HG03060 (cell line): Measurements from ENCODE around the gene EPS8.
A peak's percentile ranks its signal among the peaks of the same experiment; 100 is the strongest.
"Not testable (repeated sequence)": the region's sequence is repeated elsewhere in the genome, so short reads cannot be mapped to it uniquely, and the experiment has no call there.

Source experiments
- ATAC-seq: cut with Tn5 transposase; IDR thresholded peaks from one replicate; pipeline ENCODE4 v1.9.1; 2021; ENCODE audit warnings: low read depth, moderate number of reproducible peaks; ENCODE audit not compliant: unreplicated experiment

The EPS8 gene

DNA sequence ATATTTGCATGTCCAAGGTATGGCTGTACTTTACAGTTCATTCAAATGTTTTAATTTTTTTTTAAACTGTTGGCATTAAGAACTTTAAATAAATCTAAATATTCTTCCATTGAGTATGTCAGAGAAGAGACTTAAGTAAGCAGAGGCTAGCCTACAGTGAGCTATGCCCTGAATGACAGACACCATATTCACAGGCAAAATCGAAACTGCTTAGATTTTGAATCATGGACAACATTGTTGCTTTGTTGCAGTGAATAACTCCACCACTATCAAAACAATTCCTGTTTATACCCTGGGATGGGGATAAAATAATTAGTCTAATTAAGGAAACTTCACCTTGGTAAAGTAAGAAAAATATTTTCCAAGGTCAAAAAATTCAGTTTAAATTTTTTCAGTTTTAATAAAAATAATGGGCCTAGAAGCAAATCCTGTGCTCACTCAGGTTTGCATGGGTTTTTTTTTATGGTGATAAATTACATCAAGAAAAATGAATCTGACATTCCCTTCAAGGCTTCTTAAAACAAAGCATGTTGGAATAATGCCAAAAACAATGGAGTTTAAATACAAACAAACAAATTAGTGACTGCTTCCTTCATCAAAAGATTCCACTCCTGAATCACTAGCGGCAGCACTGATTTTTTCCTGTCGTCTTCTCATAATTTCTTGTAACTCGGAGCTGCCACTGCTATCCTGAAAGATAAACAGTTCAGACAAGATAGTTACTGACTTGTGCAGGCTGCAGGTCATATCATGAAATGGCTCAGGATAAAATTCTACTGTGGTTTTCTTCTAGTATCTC, 168.2 kb downstream of the EPS8 start:
- ATAC-seq = no peak

DNA sequence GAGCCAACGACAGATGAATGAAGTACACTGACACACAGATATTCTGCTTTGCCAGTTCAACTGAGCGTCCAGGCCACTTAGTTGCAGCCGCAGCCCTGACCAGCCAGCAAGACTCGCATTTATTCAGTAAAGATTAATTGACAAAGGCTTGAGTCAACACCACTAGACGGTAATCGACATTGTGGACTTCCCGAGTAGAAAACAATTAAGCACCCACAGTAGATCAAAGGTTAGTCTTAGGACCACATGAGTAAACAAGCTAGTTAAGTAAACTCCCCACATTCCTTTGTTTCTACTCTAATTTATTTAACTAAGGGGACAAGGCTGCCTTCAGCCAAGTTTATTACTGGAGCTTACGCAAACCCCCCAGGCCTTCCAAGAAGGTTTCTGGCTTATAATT, 172.7 kb downstream of the EPS8 start:
- not testable (repeated sequence) for ATAC-seq

DNA sequence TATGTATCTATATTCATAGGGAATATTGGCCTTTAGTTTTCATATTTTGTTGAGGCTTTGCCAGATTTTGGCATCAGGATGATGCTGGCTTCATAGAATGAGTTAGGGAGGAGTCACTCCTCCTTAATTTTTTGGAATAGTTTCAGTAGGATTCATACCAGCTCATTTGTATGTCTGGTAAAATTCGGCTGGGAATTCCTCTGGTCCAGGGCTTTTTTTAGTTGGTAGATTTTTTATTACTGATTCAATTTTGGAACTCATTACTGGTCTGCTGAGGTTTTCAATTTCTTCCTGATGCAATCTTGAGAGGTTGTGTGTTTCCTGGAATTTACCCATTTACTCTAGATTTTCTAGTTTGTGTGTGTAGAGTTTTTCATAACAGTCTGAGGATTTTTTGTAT, 175.2 kb downstream of the EPS8 start:
- no peak for ATAC-seq

DNA sequence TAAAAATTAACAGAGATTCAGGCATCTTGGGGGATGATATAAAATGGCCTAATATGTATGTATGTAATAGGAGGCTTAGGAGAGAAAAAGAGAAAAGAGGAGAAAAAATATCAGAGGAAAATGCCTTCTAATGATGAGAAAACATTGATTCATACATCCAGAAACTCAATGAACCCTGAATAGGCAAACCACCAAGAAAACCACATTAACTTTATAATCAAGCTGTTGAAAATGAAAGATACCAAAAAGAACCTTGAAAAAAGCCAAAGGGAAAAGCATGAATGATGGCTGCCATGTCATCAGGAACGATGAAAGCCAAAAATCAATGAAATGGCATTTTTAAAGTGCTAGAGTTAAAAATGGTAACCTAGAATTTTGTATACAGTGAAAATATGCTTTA, 180.2 kb downstream of the EPS8 start:
- ATAC-seq = no peak

DNA sequence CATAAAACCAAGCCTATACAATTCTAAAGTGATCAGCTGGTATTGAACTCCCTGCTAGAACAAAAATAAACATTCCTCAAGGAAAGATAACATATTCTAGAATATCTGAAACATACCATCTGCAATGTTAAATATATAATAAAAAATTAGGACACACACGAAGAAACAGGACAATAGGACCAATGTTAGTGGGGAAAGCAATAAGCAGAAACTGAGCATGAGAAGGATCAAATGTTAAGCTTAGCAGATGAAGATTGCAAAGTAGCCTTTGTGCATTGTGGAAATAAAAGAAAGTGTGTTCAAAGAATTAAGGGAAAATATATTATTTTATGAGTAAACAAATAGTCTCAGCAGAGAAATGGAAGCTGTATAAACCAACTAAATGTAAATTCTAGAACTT, 180.8 kb downstream of the EPS8 start:
- ATAC-seq = no peak

DNA sequence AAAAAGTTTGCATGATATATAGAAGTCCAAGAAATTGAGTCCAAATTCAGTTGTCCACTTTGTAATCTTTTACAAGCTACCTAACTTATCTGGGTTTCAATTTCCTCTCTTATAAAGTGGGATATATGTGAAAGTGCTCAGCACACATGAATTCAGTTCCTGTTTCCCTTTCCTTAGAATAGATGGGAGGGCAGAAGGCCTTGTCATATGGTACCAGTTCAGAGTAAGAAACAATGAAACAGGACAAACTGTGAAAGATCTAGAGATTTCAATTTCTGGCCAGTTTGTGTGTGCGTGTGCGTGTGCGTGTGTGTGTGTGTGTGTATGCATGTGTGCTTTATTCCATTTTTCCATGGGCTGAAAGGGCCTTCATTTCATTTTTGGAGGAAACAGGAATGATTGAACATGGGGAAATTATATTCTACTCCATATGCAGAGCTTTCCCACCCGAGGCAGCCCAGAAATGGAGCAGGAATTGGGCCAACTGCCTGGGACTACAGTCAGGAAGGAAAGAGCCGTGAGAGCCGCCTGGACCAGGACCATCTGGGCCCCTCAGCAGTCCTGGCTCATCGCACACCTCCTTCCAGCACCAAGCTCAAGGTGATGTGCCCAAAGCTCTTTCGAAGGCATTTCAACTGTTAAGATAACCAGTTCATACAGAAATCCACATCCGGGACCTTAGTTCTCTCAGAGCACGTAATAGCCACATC, 183.2 kb downstream of the EPS8 start:
- ATAC-seq = no peak

DNA sequence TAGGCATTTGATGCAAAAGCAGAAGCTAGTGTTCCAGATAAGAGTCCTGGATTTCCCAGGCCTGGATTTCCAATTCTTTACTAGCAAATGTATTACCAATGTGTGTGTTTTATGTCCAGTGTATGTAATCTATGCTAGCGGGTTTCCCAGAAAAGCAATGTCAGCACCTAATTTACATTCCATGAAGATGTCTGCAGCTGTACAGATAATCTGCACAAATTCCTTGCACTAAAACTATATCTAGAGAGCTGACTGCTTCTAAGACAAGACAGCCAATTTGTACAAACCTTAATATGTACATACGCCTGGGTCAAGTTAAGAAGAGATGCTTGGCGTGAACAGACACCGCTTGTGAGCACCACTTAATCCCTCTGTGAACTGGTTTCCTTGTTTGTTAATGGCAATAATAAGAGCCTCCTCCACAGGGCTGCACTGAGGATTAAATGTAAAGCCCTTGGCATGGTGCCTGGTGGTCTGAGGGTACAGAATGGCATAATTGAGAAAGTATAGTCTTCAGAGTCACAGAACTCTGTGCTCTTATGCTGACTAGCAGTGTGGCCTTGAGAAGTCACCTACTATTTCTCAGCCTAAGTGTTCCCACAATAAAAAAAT, 185.6 kb downstream of the EPS8 start:
- ATAC-seq = no peak

DNA sequence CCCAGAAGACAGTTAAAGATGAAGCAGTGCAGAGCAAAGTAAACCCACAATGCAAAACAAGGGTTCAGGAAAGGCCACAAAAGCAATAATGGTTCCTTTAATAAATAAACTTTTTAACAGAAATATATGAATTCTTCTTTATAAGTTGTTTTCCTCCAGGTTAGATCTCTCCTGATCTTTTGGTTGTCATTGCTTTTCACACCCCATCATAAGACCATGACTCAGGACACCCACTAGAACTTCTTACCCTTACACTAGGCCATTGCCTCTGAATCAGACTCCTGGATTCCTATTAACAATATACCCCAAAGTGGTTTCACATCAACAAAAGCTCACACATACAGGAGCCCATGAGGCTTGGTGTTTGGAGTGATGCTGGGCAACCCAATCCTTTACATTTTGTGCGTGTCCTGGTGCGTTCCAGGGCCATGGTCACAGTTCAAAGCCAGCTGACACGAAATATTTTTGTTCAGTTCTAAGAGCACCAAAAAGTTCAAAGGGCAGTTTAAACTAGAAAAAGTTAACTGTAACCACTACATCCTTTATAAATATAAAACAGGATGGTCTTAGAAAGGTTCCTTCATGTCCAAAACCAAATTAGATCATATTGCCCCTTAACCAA, 187.0 kb downstream of the EPS8 start:
- no peak for ATAC-seq

DNA sequence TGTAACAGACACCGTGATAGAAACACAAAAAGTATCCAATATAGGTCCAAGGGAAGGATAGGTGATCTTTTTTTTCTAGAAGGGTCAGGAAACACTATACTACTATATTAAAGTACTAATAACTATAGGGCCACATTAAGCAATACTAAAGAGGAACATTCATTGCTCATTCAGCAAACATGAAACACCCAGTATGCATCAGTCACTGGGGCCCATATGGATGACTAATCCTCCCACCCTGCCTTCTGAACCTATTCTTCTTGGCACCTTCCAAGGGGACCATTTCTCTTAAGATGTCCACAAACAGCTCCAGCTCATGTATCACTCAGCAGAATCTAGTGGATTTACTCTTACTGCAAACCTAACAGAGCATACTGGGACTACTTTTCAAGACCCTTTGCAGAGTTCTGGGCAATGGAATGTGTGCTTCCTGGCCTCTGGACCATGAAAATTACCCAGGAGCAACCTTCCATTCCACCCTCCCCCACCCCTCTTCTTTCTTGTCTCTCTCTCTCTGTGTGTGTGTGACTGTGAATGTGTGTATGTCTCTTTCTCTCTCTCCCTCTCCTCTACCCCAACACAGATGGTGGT, 187.9 kb downstream of the EPS8 start:
- ATAC-seq = no peak

DNA sequence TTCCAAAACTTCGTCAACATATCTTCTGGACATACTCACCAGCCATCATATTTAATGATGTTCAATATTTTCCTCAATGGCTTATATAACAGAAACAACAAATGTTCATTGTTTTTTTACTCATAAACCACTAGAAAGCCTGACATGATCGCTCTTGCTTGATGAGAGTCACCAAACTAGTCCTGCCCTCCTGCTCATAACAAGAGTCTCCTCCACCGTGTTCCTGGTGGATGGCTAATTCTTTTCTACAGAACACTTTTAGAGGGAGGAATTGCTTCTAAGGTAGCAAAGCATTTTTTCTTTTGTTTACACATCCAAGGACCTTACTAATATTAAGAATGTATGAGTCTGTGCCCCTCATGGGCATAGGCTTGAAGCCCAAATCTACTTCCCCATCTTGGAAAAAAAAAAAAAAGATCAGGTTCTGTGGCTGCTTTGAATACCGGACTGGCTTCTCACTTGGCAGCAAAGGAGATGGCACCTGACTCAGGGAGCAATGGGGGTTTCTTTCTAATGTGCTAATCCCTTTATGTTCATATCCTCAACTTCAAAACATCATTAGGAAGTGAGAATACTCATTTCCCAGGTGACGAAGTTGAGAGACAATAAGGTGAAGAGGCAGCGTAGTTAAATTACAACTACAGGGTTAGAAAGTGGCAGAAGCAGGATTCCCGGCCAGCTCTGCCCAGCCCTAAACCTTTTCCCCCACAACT, 188.8 kb downstream of the EPS8 start:
- no peak for ATAC-seq

DNA sequence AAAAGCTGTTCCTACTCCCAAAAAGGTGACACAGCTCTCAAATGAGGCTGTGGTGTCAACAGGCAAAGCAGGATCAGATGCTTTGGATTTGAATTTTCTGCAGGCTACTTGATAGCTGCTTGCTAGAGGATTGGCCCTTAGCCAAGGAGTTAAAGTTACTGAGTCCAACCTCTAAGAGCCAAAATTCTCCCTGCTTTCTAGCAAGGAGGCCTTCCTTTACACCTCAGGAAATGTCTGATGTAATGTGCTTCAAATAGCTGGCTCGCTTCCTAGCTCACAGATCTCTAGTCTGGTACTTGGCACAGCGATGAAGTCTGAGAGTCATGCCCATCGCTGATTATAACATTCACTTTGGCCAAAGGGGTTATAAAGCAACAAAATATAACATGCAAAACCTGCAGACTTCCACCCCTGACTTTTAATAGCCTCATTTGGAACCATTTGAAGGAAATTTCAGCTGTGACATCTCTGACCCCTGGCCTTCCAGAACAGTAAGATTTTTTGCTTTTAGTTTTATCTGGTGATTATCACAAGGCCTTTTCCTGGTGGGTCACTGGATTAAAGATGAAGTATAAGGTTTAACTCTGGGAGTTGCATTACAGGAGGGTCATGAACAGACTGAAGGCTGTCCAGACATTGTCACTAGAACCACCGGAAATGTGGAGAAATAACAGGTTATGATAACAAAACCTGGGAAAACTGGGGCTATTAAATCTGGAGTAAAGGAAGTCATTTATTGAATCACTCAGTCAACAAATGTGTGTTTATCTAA, 189.7 kb downstream of the EPS8 start:
- ATAC-seq = no peak

DNA sequence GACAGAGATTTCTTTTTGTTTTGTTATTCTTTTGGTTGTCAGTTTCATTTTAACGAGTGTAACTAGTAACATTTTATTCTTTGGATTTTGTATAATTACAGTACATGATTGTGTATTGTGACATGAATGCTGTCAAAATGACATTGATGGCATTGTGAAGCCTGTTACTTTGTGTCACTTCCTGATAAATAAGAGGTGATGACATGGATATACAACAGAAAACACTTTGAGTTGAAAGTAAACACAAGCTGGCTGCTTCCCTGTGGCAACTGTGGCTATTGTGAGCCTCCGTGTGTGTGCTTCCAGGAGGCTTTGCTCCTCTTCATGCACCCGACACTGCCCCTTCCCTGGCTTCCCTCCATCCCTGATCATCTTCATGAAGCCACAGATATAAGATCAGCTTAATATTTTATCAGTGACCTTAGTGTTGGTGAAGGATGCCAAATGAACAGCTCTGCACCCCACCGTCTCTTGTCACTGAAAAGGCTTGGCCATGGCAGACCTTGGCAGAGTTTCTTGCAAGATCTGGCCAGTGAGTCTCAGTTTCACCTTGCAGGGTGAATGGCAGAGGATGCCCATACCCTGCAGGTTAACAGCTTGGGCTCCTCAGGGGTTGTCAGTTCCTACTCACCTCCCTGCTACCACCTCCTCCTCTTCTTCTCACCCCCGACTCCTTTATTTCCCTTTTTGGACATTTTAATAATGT, 191.9 kb downstream of the EPS8 start:
- no peak for ATAC-seq

DNA sequence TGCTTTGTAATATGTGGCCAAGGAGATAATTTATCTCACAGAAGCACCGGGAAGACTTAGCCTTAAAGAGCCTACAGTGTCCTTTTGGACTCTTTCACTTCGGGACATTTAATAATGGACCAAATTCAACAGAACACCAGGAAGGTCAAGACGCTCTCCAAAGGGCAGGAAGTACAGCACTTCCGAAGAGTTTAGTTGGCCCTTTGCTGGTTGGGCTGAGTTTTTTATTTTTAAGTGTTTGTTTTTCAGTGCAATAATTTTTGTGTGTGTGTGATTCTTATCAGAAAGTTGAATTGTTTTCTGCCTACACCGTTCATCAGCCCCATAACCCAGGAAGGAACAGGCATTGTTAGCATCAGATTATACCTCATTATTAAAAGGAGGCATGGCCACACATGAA, 193.0 kb downstream of the EPS8 start:
- ATAC-seq = no peak

DNA sequence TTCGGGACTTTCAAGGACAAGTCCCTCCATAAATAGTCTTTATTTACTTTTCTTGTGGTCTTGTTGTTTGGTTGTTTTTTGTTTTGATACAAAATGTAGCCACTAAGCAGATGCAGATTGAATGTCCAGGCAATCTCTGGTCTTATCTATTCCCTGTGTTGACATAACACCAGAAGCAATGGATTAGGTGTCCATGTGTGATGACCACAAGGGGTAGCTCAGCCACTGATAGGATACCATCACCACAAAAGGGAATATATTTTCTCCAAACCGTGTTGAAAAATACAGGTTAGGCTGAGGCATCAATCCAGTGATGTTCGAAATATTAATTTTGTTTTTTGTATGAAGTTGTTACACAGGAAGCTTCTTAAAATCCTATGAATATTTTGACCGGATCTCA, 196.3 kb downstream of the EPS8 start:
- no peak for ATAC-seq

DNA sequence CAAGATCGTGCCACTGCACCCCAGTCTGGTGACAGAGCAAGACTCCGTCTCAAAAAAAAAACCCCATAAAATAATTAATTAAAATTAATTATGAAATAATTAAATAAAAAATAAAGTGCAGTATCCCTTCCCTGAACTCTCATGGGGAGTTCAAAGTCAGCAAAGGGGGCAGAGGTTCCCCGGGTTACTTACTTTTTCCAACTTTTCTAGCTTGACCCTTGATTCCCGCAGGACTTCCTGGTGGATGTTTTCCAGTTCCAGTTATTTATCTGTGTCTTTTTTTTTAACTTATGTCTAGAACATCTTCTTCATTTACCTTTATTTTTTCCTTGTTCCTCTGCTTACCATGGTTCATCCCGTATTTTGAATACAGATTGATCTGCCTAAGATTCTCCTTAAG, 197.4 kb downstream of the EPS8 start:
- ATAC-seq = no peak

DNA sequence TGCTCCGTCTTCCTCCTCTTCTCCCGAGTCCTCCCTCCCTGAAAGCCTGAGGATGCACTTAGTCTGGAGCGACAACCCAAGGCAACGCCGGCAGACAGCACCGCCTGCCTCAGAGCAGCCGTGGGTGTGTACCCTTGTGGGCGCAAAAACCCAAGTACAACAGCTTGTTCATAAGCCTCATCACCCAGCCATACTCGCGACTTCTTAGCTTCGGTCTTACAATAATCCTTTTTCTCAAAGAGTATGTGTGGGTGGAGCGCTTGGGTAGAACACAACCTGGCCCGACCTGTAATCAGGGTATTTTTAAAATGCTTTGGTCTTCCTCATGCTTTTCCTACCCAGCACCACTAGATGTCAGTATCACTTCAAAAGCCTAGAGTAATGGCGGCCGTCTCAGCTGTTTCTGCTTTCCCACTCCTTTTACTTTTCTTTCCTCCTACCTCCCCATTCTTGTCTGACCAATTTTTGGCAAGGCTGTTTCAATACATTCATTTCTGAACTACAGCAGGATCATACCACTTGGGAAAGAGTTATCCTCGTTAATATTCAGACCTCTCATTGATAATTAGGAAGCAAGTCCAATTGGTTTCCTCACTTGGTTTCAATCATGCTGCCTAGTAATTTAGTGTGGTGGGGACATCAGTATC, 198.9 kb downstream of the EPS8 start:
- peak; percentile 51 for ATAC-seq

DNA sequence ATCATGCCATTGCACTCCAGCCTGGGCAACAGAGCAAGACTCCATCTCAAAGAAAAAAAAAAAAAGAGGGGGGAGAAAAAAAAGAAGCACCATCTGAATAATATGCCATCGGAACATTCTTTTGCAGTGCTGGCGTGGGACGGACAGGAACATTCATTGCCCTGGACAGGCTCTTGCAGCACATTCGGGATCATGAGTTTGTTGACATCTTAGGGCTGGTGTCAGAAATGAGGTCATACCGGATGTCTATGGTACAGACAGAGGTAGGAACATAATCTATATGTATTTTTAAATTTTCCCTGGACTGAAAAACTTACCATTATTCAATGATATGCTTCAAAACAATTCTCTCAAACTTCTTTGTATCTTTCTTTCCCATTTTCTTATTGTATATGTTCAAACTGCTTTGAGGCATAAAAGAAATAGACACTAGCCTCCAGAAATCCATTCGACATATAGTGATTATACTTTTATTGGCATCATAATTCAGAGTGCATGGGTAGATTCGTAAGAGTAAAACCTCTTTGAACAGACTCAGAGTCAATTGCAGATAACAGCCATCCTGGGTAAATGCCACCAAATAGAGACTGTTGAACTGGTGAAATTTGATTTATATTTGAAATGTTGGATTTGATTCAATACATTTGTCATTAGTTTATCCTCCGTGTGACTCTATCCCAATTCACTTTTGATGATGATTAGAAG, 199.7 kb downstream of the EPS8 start:
- no peak for ATAC-seq
